Kasumi-1 (cell line): ENCODE data around the gene SPG7.
"Not testable (repeated sequence)": the region's sequence is repeated elsewhere in the genome, so short reads cannot be mapped to it uniquely, and the experiment has no call there.

Experiments
- DNase-seq, 2 experiments: peaks; one replicate each; lab custom pipeline; 2025; lab: John Stamatoyannopoulos, UW

Gene SPG7

GRCh38 chr16:89581045-89581695, 73.0 kb downstream of the SPG7 start:
- no peak for DNase-seq

GRCh38 chr16:89581861-89582563, 73.8 kb downstream of the SPG7 start:
- DNase-seq = no peak

- no peak for DNase-seq
These were observed 74.5 kb downstream of the SPG7 start for GRCh38 chr16:89582614-89583196.

GRCh38 chr16:89583197-89583894, 75.1 kb downstream of the SPG7 start:
- DNase-seq = no peak

- no peak for DNase-seq
These were observed 75.9 kb downstream of the SPG7 start for GRCh38 chr16:89583895-89584644.

GRCh38 chr16:89584768-89585549, 76.8 kb downstream of the SPG7 start:
- DNase-seq = no peak

- no peak for DNase-seq
These were observed 78.0 kb downstream of the SPG7 start for GRCh38 chr16:89586218-89586617.

- DNase-seq = no peak
These were observed 78.7 kb downstream of the SPG7 start for GRCh38 chr16:89586853-89587252.

GRCh38 chr16:89587676-89588075, 79.5 kb downstream of the SPG7 start:
- DNase-seq = not testable (repeated sequence)

GRCh38 chr16:89588413-89589109, 80.4 kb downstream of the SPG7 start:
- DNase-seq = no peak

GRCh38 chr16:89589241-89589926, 81.2 kb downstream of the SPG7 start:
- DNase-seq = no peak

- DNase-seq = no peak
These were observed 85.6 kb downstream of the SPG7 start for GRCh38 chr16:89593841-89594240.

GRCh38 chr16:89595330-89596060, 87.3 kb downstream of the SPG7 start:
- DNase-seq = no peak

- DNase-seq = no peak
These were observed 88.0 kb downstream of the SPG7 start for GRCh38 chr16:89596061-89596689.

- DNase-seq = no peak
These were observed 88.9 kb downstream of the SPG7 start for GRCh38 chr16:89596957-89597649.

GRCh38 chr16:89598199-89598598, 90.0 kb downstream of the SPG7 start:
- DNase-seq = no peak

GRCh38 chr16:89599451-89599858, 91.3 kb downstream of the SPG7 start:
- DNase-seq = no peak

- DNase-seq = no peak
These were observed 91.7 kb downstream of the SPG7 start for GRCh38 chr16:89599902-89600301.
